Hippocampal formation (tissue), 2 donors: Measurements from ENCODE around the gene C2orf72.
"Not testable (repeated sequence)": the region's sequence is repeated elsewhere in the genome, so short reads cannot be mapped to it uniquely, and the experiment has no call there.

Experiments
- DNase-seq, 2 donors: peaks; one replicate each; lab custom pipeline; 2025; lab: John Stamatoyannopoulos, UW

Gene C2orf72

GRCh38 chr2:231046916-231047273, 9.6 kb downstream of the C2orf72 start:
- no peak for DNase-seq

GRCh38 chr2:231047274-231047922, 10.1 kb downstream of the C2orf72 start:
- DNase-seq = peak; percentile 83 to 85

DNA sequence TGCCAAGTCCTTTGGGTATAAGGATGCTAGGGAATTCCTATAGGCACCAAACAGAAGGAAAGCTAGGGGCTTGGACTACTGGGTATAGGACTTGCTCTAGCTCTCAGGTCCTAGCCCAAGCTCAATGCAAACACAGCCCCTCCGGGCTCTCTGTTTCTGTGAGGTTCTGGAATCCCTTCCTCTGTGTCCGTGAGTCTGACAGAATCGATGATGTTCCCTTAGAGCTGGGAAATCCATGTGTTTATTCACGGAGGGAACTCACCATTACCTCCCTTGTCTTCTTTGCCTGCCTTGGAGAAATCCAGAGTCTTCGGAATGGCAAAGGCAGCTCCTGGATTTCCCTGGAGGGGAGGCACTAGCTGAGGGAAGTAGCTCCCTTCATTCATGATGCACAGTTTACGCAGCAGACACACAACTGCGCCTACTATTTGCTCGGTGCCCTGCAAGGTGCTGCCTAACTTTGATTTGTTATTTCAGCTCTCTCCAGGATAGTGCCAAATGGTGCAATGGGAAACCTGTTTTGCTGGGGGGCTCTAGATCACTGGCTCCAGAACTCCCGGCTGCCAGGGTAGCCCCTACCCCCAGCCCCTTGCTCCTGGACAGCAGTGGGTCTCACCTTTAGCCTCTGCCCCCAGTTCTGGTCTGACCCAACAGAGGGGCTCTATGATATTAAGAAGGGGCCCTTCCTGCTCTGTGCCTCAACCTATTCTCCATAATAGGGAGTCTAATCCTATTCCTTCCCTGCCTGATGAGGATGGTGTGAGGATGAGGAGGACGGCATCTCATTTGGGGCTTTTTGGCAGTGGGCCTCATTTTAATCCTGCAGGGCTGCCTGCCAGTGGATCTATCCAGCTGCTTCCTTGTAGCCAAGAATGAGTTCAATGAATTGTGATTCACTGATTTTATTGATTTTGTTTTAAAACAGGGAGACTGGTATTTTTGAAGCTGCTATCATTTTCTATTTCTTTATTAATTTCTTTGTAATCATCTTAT, 10.9 kb downstream of the C2orf72 start:
- DNase-seq = no peak

DNA sequence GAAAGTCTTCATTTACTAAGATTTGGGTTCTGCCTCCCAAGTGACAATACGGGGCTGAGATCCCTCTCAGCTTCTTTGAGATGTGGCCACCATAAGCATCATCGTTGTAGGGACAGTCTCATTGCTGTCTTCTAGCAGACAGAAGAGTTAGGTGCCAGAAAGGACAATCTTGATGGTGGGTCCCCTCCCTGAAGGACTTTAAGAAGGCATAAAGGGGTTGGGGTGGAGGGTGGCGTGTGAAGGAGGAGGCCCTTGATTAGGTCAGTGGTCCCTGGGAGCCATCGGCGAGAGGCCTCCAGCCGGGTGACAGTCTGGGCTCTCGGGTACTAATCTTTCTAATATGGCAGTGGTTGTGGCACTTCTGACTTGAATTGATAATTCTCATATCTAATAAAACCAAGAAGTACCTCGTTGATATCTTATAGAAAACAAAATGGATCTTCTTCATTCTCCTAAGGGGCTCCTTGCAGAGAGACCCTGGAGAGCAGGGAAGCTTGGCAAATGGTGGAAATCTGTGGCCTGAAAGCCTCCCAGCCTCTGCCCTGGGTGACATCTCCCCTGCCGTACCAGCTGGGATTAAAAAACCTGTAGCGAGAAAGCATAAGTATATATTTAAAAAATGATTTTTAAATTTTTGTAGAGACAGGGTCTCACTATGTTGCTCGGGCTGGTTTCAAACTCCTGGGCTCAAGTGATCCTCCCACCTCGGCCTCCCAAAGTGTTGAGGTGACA, 12.1 kb downstream of the C2orf72 start:
- DNase-seq = no peak

DNA sequence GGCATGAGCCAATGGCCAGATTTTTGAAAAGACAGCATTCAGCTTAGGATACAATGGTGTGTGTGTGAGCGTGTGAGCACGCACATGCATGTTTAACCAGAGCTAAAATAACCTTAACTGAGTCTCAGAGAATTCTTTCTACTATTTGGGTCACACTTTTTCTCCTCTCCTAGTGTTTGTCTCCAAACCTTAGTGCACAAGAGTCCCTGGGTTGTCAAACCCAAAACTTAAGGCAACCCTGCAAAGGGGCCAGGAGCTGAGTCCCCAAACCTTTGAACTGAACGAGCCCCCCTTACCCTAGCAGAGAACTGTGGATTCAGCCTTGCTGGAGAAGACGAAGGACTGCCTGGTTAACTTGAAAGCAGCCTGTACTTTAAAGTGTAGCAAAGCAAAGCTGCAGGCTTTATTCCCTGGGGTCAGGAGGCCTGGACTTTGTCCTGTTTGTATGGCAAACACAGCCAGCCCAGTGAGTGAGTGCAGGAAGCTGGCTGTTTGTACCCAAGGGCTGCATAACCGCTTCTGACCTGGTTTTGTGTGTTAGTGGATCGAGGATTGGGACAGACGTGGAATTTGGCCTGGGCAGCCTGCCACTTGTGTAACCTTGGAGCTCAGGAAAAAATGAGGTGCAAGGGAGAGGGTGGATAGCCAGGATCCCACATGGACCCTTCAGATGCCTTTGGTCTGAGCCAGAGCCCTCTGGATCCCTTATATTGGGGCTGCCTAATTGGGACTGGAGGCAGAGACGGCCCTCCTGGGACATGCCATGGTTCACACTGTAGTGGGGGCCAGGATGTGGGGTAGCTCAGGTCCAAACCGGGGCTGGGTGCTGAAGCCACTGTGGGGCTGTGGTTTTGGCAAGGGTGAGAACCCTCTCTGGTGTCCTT, 12.9 kb downstream of the C2orf72 start:
- peak in 1 of 2 donors; percentile 35 for DNase-seq

- no peak for DNase-seq
Measured at GRCh38 chr2:231051116-231051515, 13.8 kb downstream of the C2orf72 start.

GRCh38 chr2:231052494-231053451, 15.4 kb downstream of the C2orf72 start:
- DNase-seq = peak; percentile 81

DNA sequence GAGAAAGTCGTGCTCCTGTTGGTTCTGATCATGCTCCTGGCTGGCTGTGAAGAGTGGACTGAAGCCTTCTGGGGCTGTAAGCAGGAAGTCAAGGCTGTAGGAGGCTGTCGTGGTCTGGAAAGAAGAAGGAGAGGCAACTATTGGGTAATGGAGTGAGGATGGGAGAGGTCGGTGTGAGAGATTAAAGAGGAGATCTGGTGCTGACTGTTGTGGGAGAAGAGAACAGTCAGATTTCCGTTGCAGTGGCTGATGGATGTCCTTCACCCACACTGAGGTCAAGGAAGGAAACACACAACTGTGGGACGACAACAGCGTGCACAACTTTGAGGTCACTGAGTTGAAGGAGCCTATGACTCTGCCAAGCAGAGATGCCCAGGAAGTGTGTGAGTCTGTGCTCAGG, 16.5 kb downstream of the C2orf72 start:
- DNase-seq = no peak

DNA sequence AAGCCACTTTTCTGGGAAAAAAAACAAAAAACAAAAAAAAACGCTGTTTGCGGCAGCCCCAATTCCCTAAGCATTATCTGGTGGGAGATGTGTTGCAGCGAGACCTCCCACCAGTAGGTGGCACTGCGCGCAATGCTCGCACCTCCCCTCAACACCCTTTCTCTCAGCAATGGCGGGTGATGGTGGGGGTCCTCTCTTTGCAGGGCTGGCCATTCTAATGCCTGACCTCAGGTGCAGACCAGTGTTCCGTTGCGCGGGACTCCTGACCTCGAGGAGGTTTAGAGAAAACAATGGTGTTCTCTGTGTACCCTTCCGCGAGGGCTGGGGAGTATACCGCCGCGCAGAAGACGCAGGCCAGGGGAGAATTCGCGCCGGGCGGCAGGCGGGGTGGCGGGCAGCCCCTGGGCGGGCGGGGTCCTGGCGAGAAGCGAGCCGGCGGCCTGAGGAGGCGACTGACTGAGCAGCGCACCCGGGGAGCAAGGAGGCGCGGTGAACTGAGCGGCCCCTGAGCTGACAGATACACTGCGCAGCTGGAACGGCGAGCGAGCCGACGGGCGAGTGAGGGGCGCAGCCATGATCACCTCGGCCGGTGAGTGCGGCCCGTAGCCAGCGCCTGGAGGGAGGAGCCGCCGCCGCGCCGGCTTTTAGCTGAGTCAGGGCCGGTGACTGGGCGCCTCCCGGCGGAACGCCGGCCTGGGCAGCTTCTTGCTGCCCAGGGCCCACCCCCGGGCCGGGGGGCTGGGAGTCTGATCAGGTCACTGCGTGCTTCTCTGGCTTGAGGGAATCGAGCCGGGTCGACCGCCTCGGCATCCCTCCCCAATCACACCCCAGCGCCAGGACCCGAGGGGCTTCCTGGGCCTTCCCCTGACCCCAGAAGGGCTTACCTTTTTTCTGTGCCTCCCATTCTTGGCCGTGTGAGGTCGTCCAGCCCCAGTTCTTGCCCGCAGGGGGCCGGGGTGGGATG, 19.4 kb downstream of the C2orf72 start, which contains the start of gene PSMD1:
TSS of gene PSMD1 (plus strand) at position 415 of the 964 bp plus-strand sequence. CDS start at position 574, 159 bp downstream.
- DNase-seq = peak; percentile 85 to 90

DNA sequence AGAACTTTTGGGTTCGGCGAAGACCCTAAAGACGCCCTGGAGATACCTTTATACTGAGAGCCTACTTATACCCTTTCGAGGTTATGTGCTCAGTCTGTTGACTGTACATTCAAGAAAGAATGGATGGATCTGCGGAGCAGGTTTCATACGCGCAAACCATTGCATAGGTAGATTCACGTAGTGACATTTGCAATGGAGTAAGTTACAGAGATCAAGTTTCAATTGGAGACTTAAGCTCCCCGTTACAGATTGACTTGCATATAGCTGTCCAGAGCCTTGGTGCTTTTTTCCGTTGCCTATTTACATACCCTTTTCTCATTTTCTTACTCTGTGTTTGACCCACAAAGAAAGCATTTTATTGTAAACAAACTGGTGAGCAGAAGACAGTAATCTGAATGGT, 20.3 kb downstream of the C2orf72 start:
- DNase-seq = no peak

GRCh38 chr2:231058761-231059550, 21.6 kb downstream of the C2orf72 start:
- no peak for DNase-seq

DNA sequence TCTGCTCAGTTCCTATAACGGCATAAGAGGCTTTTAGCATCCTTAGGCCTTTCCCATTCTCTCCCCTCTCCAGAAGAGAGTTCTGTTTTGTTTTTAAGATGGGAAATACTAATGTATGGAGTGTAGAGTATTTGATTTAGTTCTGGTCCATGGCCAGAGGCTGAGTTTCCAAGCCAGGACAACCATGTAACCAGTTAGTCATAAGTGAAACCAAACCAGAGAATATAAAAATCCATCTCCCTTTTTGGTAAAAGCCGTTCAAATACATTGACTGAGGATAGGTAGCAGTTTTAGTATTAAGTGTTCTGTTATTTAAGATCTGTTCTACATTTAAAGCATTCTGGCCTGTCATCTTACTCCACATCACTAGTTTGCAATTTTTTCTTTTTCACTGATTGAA, 22.4 kb downstream of the C2orf72 start:
- DNase-seq = no peak

GRCh38 chr2:231062776-231063175, 25.5 kb downstream of the C2orf72 start:
- DNase-seq = no peak

- DNase-seq = no peak
Measured at GRCh38 chr2:231063347-231063746, 26.0 kb downstream of the C2orf72 start.

GRCh38 chr2:231065966-231066365, 28.6 kb downstream of the C2orf72 start:
- DNase-seq = no peak

DNA sequence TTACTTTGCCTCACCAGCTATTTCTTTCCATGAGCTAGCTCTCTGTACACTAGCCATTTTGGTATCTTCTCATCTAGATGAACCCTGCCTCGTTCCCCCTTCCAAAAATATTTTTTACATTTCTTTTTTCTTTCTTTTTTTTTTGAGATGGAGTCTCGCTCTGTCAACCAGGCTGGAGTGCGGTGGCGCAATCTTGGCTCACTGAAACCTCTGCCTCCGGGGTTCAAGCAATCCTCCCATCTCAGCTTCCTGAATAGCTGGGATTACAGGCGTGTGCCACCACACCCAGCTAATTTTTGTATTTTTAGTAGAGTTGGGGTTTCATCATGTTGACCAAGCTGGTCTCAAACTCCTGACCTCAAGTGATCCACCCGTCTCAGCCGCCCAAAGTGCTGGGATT, 30.2 kb downstream of the C2orf72 start:
- not testable (repeated sequence) for DNase-seq

GRCh38 chr2:231068525-231069222, 31.4 kb downstream of the C2orf72 start:
- no peak for DNase-seq
